Suprapubic skin (tissue), 4 donors: Measurements from ENCODE around the gene DIO3. TPM values are rescaled to one million over a fixed set of nuclear protein-coding genes. Genes with fewer than 3 reads are reported as not detected.

Source experiments
- DNase-seq, 2 donors: peaks; one replicate each; pipeline ENCODE4 v3.0.0-alpha.2; 2019; ENCODE audit warnings: low spot score in 2 of 2
- H3K27ac ChIP-seq: fragments of 200-600 bp; sonication (generic); one replicate; pipeline ENCODE4 v1.5.1; 2019
- H3K27me3 ChIP-seq: fragments of 200-600 bp; sonication (generic); one replicate; pipeline ENCODE4 v1.5.1; 2019
- H3K36me3 ChIP-seq: fragments of 200-600 bp; sonication (generic); one replicate; pipeline ENCODE4 v1.5.1; 2019
- H3K4me1 ChIP-seq: fragments of 200-600 bp; sonication (generic); one replicate; pipeline ENCODE4 v1.5.1; 2019
- H3K4me3 ChIP-seq: fragments of 200-600 bp; sonication (generic); one replicate; pipeline ENCODE4 v1.5.1; 2019; ENCODE audit warnings: mild to moderate bottlenecking
- H3K9me3 ChIP-seq: fragments of 200-600 bp; sonication (generic); one replicate; pipeline ENCODE4 v1.5.1; 2019
- CTCF ChIP-seq, 2 donors: fragments of 200-600 bp in 1 of 2; fragments of 450-650 bp in 1 of 2; sonication (generic) in 1 of 2; IDR thresholded peaks; one replicate each; pipeline ENCODE4 v1.5.1; 2016 to 2019; ENCODE audit warnings: antibody characterized with exemption in 2 of 2, mild to moderate bottlenecking in 1 of 2, moderate library complexity in 1 of 2
- EP300 ChIP-seq: sonication (generic); formaldehyde crosslinking; IDR thresholded peaks from one replicate; pipeline ENCODE4 v1.6.1; 2017; ENCODE audit warnings: antibody characterized with exemption
- POLR2A ChIP-seq, 2 donors: fragments of 450-650 bp; IDR thresholded peaks; one replicate each; pipeline ENCODE4 v1.6.1; 2017; ENCODE audit warnings: antibody characterized with exemption in 2 of 2, mild to moderate bottlenecking in 2 of 2, moderate library complexity in 2 of 2
- POLR2AphosphoS5 ChIP-seq, 3 donors: sonication (generic); formaldehyde crosslinking; IDR thresholded peaks; one replicate each; pipeline ENCODE4 v1.6.1; 2017; ENCODE audit warnings: antibody characterized with exemption in 3 of 3
- WGBS: methylation state at CpG from one replicate; pipeline ENCODE4 v1.1.5; 2018; 5-methylcytosine and 5-hydroxymethylcytosine counted together
- total RNA-seq, 4 donors: library from RNA; depleted of rRNA; stranded (reverse); fragments of >200 nt; gene quantifications; one replicate each; pipeline ENCODE4 v1.1.0, GENCODE V29; 2016

The DIO3 gene
- total RNA-seq, 4 donors from 2014 or later: 0.44 to 0.89 (median 0.82) TPM

GRCh38 chr14:101588286-101588975 is 27.1 kb downstream of the DIO3 start:
- H3K27me3 ChIP-seq: peaks cover 15% of the 10 kb centered on the region
- H3K9me3 ChIP-seq: no peaks in the 10 kb centered on the region
- H3K4me1 ChIP-seq: no peaks in the 10 kb centered on the region
- H3K27ac ChIP-seq: no peak overlapping the region
- WGBS: 72% methylated on average over 16 of the region's 17 CpGs
- H3K4me3 ChIP-seq: no peak overlapping the region
- DNase-seq: peak in 1 of 2 donors; percentile 57
- TF ChIP-seq EP300 (no peak), CTCF (IDR thresholded peaks at IDR 0.05) (no peak), POLR2AphosphoS5 (IDR thresholded peaks at IDR 0.05) (no peak), POLR2A (IDR thresholded peaks at IDR 0.05) (no peak)
- no peaks in the 10 kb centered on the region for H3K36me3 ChIP-seq

DNA sequence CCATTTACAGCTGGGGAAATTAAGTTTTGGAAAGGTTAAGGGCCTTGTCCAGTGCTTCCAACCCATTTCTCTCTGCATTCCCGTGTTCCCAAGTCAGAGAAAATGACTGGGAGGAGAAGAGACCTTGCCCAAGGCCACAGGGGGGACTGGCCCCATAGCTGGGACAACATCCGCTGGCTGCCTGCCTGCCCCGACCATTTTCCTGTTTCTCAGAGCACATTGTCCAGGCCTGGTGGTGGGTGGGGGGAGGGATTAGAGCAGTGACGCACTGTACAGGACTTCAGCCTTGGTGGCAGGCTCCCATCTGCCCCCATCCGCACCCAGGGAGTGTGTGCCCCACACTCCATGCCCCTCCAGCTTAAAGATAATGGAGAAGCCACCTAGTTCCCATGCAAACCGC is 27.7 kb downstream of the DIO3 start:
- WGBS: 56% methylated on average over 6 of the region's 6 CpGs
- H3K9me3 ChIP-seq: no peaks in the 10 kb centered on the region
- no peaks in the 10 kb centered on the region for H3K4me1 ChIP-seq
- H3K27me3 ChIP-seq: peaks cover 15% of the 10 kb centered on the region
- H3K27ac ChIP-seq: no peak overlapping the region
- peak in 1 of 2 donors; percentile 65 for DNase-seq
- no peak overlapping the region for H3K4me3 ChIP-seq
- TF ChIP-seq CTCF (IDR thresholded peaks at IDR 0.05): no peak
- H3K36me3 ChIP-seq: no peaks in the 10 kb centered on the region

DNA sequence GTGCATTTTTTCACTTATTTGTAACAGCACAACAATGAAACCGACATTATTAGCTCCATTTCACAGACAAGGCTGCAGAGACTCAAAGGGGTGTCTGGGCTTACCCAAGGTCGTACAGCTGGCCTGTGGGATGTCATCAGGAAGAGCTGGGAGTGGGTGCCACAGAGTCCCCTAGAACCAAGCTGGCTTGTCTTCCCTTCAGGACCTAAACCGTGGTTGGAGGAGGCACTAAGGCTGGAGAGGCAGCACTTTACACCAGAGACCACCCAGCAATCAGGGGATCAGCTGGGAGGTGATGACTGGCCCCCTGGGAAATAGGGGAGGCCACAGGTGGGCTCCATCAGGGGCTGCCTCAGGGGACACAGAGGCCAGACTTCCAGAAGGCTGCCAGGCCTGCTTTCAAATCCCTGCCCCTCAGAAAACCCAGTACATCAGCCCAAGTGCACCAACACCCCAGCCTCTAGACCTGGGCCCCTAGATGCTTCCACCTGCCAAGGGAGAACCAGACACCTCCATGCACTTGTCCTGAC is 28.3 kb downstream of the DIO3 start:
- peak in 1 of 2 donors; percentile 28 for DNase-seq
- H3K4me1 ChIP-seq: no peaks in the 10 kb centered on the region
- WGBS: 68% methylated on average over 2 of the region's 3 CpGs
- H3K9me3 ChIP-seq: no peaks in the 10 kb centered on the region
- H3K36me3 ChIP-seq: no peaks in the 10 kb centered on the region
- H3K4me3 ChIP-seq: no peak overlapping the region
- TF ChIP-seq POLR2A (IDR thresholded peaks at IDR 0.05) (no peak), POLR2AphosphoS5 (IDR thresholded peaks at IDR 0.05) (no peak), CTCF (IDR thresholded peaks at IDR 0.05) (no peak), EP300 (no peak)
- peaks cover 15% of the 10 kb centered on the region for H3K27me3 ChIP-seq
- H3K27ac ChIP-seq: no peak overlapping the region

DNA sequence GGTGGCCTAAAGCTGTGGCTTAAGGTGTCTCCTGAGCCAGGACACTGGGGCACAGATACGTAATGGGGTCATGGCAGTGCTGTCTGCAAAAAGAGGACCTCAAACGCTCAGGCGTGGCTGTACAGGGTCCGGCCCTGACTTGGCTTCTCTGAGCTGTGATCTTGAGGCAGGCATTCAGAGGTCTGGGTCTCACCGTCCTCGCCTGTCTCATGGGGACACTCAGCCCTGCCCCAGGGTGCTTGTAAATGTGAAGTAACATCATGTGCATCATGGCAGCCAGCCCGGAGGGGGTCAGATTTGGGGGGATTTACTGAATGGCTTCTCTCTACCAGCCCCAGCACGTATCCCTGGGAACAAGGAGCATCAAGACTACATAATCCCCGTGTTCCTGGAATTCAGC is 28.8 kb downstream of the DIO3 start:
- H3K4me3 ChIP-seq: no peak overlapping the region
- no peaks in the 10 kb centered on the region for H3K4me1 ChIP-seq
- 83% methylated on average over 6 of the region's 9 CpGs for WGBS
- H3K27me3 ChIP-seq: peaks cover 15% of the 10 kb centered on the region
- no peak for DNase-seq
- no peaks in the 10 kb centered on the region for H3K36me3 ChIP-seq
- no peak overlapping the region for H3K27ac ChIP-seq
- no peaks in the 10 kb centered on the region for H3K9me3 ChIP-seq
- TF ChIP-seq CTCF (IDR thresholded peaks at IDR 0.05): no peak
- no peak for TF ChIP-seq EP300

GRCh38 chr14:101590616-101591015 is 29.3 kb downstream of the DIO3 start:
- H3K27me3 ChIP-seq: peaks cover 15% of the 10 kb centered on the region
- no peak overlapping the region for H3K4me3 ChIP-seq
- no peak for TF ChIP-seq POLR2A (IDR thresholded peaks at IDR 0.05)
- TF ChIP-seq EP300: no peak
- TF ChIP-seq POLR2AphosphoS5 (IDR thresholded peaks at IDR 0.05): no peak
- no peak for TF ChIP-seq CTCF (IDR thresholded peaks at IDR 0.05)
- H3K36me3 ChIP-seq: no peaks in the 10 kb centered on the region
- 88% methylated on average over 7 of the region's 14 CpGs for WGBS
- H3K9me3 ChIP-seq: no peaks in the 10 kb centered on the region
- no peak overlapping the region for H3K27ac ChIP-seq
- DNase-seq: no peak
- H3K4me1 ChIP-seq: no peaks in the 10 kb centered on the region
